H1 (cell line): ENCODE data around the gene YWHAE. TPM values are rescaled to one million over a fixed set of nuclear protein-coding genes. Genes with fewer than 3 reads are reported as not detected.

Source experiments
- CTCF ChIA-PET: fragments of 300-600 bp; sonication (Branson Sonifier 250); formaldehyde crosslinking; loops from one replicate; lab custom pipeline; 2021; ENCODE audit not compliant: partially characterized antibody; lab: Charles Lee
- POLR2A ChIA-PET: fragments of 300-600 bp; sonication (Branson Sonifier 250); formaldehyde crosslinking; loops from one replicate; lab custom pipeline; 2021; ENCODE audit warnings: inconsistent platforms; ENCODE audit not compliant: partially characterized antibody; lab: Charles Lee
- DNase-seq, 2 experiments: peaks; one replicate each; pipeline versions ENCODE4 v3.0.0 to v3.0.0-alpha.2; 2010 to 2022; ENCODE audit warnings: low spot score in 2 of 2, low read depth in 1 of 2, mixed read lengths in 1 of 2
- FAIRE-seq: peaks from 2 replicates; lab custom pipeline; 2011; peaks lifted over from hg19 to GRCh38; lab: Jason Lieb, UNC
- H2AFZ ChIP-seq: 2 replicates; pipeline ENCODE4 v1.8.1; 2012; ENCODE audit warnings: low read length, inconsistent platforms
- H2AK5ac ChIP-seq: 2 replicates; pipeline ENCODE4 v1.6.1; 2013; ENCODE audit warnings: low read depth, low read length
- H2BK120ac ChIP-seq: replicated peaks from 2 replicates; pipeline ENCODE3; 2013; ENCODE audit warnings: low read depth, low read length, inconsistent platforms
- H2BK12ac ChIP-seq: 2 replicates; pipeline ENCODE4 v1.6.1; 2013; ENCODE audit warnings: low read depth, low read length
- H2BK15ac ChIP-seq: 2 replicates; pipeline ENCODE4 v1.6.1; 2013; ENCODE audit warnings: low read length
- H2BK20ac ChIP-seq: 2 replicates; pipeline ENCODE4 v1.6.1; 2013; ENCODE audit warnings: low read length
- H2BK5ac ChIP-seq: 2 replicates; pipeline ENCODE4 v1.6.1; 2013; ENCODE audit warnings: low read depth, low read length
- H3K14ac ChIP-seq: 2 replicates; pipeline ENCODE4 v1.6.1; 2013; ENCODE audit warnings: inconsistent platforms; ENCODE audit not compliant: insufficient read length
- H3K18ac ChIP-seq: 2 replicates; pipeline ENCODE4 v1.6.1; 2013; ENCODE audit warnings: low read length; ENCODE audit errors: extremely low read depth
- H3K23ac ChIP-seq: 2 replicates; pipeline ENCODE4 v1.6.1; 2013; ENCODE audit warnings: inconsistent platforms; ENCODE audit not compliant: insufficient read length
- H3K23me2 ChIP-seq: 2 replicates; pipeline ENCODE4 v1.6.1; 2013; ENCODE audit warnings: low read depth, low read length
- H3K27ac ChIP-seq: 2 replicates; pipeline ENCODE4 v1.6.1; 2011; ENCODE audit warnings: low read depth, low read length, inconsistent platforms
- H3K27me3 ChIP-seq, 4 experiments: replicated peaks in 1 of 4; 1 replicate in 1 of 4; 2 replicates in 3 of 4; pipeline versions ENCODE4 v1.6.1 to v1.8.1; 2011 to 2013; ENCODE audit warnings: low read length in 3 of 4, mild to moderate bottlenecking in 3 of 4, inconsistent platforms in 2 of 4, mixed read lengths in 2 of 4, moderate library complexity in 1 of 4; ENCODE audit not compliant: control insufficient read depth in 3 of 4, insufficient read depth in 3 of 4; ENCODE audit errors: extremely low read depth in 1 of 4
- H3K36me3 ChIP-seq, 4 experiments: 2 replicates each; pipeline versions ENCODE4 v1.6.1 to v1.8.1; 2011 to 2013; ENCODE audit warnings: mild to moderate bottlenecking in 4 of 4, low read length in 3 of 4, moderate library complexity in 2 of 4, control low read depth in 1 of 4, inconsistent platforms in 1 of 4; ENCODE audit not compliant: insufficient read depth in 4 of 4, control insufficient read depth in 2 of 4
- H3K4ac ChIP-seq: replicated peaks from 2 replicates; pipeline ENCODE3; 2013; ENCODE audit warnings: low read length, low read depth, mixed read lengths, inconsistent platforms; ENCODE audit not compliant: insufficient read length
- H3K4me1 ChIP-seq, 4 experiments: replicated peaks in 1 of 4; 1 replicate in 1 of 4; 2 replicates in 3 of 4; pipeline versions ENCODE4 v1.6.1 to v1.8.1; 2011 to 2013; ENCODE audit warnings: low read length in 3 of 4, inconsistent platforms in 2 of 4, mixed read lengths in 1 of 4; ENCODE audit not compliant: insufficient read depth in 4 of 4, control insufficient read depth in 3 of 4
- H3K4me2 ChIP-seq, 2 experiments: 2 replicates each; pipeline versions ENCODE4 v1.6.1 to v1.8.1; 2011 to 2013; ENCODE audit warnings: low read depth in 2 of 2, low read length in 2 of 2, control low read depth in 1 of 2, inconsistent platforms in 1 of 2, mild to moderate bottlenecking in 1 of 2; ENCODE audit not compliant: insufficient read depth in 1 of 2
- H3K4me3 ChIP-seq, 4 experiments: fragments of 200-600, 300-600 bp in 1 of 4; sonication (generic), shearing (Covaris generic), sonication (Bioruptor Twin) in 1 of 4; 2 replicates each; pipeline versions ENCODE4 v1.5.1 to v1.8.1; 2011 to 2016; ENCODE audit warnings: low read length in 4 of 4, low read depth in 3 of 4, control low read depth in 2 of 4, inconsistent platforms in 2 of 4, mild to moderate bottlenecking in 2 of 4, mixed read lengths in 1 of 4, moderate library complexity in 1 of 4; ENCODE audit not compliant: insufficient read depth in 2 of 4; ENCODE audit errors: extremely low read depth in 1 of 4
- H3K56ac ChIP-seq: replicated peaks from 2 replicates; pipeline ENCODE3; 2013; ENCODE audit warnings: low read depth, mild to moderate bottlenecking, mixed read lengths, low read length, inconsistent platforms; ENCODE audit not compliant: insufficient read length
- H3K79me1 ChIP-seq: 2 replicates; pipeline ENCODE4 v1.6.1; 2013; ENCODE audit warnings: low read depth, low read length, control low read depth
- H3K79me2 ChIP-seq, 2 experiments: 2 replicates each; pipeline versions ENCODE4 v1.6.1 to v1.8.1; 2012 to 2013; ENCODE audit warnings: low read length in 2 of 2, mild to moderate bottlenecking in 2 of 2, inconsistent platforms in 1 of 2; ENCODE audit not compliant: insufficient read depth in 2 of 2, control insufficient read depth in 1 of 2
- H3K9ac ChIP-seq, 4 experiments: replicated peaks in 1 of 4; 1 replicate in 1 of 4; 2 replicates in 3 of 4; pipeline versions ENCODE4 v1.6.1 to v1.8.1; 2011 to 2013; ENCODE audit warnings: low read depth in 3 of 4, low read length in 3 of 4, control low read depth in 2 of 4, mild to moderate bottlenecking in 2 of 4, moderate library complexity in 2 of 4, inconsistent platforms in 1 of 4; ENCODE audit errors: extremely low read depth in 1 of 4
- H3K9me3 ChIP-seq, 2 experiments: 2 replicates each; pipeline versions ENCODE4 v1.6.1 to v1.8.1; 2012 to 2013; ENCODE audit warnings: mild to moderate bottlenecking in 2 of 2, moderate library complexity in 2 of 2, control low read depth in 1 of 2, inconsistent platforms in 1 of 2, low read depth in 1 of 2, low read length in 1 of 2, mixed read lengths in 1 of 2; ENCODE audit not compliant: insufficient read depth in 2 of 2
- H4K20me1 ChIP-seq, 2 experiments: replicated peaks in 1 of 2; 2 replicates each; pipeline versions ENCODE3 to v1.8.1; 2011 to 2013; ENCODE audit warnings: inconsistent platforms in 2 of 2, low read length in 2 of 2, mild to moderate bottlenecking in 1 of 2; ENCODE audit not compliant: insufficient read depth in 2 of 2, control insufficient read depth in 1 of 2
- H4K5ac ChIP-seq: 2 replicates; pipeline ENCODE4 v1.6.1; 2013; ENCODE audit warnings: low read length, low read depth, mixed read lengths, inconsistent platforms; ENCODE audit not compliant: insufficient read length
- H4K8ac ChIP-seq: 2 replicates; pipeline ENCODE4 v1.8.0; 2013; ENCODE audit warnings: mild to moderate bottlenecking, moderate library complexity, low read length, inconsistent platforms; ENCODE audit not compliant: insufficient read depth; ENCODE audit errors: extremely low read depth
- H4K91ac ChIP-seq: replicated peaks from 2 replicates; pipeline ENCODE3; 2013; ENCODE audit warnings: low read length, mixed read lengths, inconsistent platforms; ENCODE audit not compliant: insufficient read length
- ASH2L ChIP-seq: fragments of 200-600, 300-600 bp; sonication (generic); IDR thresholded peaks from one replicate; pipeline ENCODE4 v1.7.1; 2017; ENCODE audit warnings: low read length
- BCL11A ChIP-seq, 2 experiments: IDR thresholded peaks; one replicate each; pipeline ENCODE4 v1.6.1; 2011; ENCODE audit warnings: low read depth in 2 of 2, low read length in 2 of 2, mild to moderate bottlenecking in 2 of 2
- BRCA1 ChIP-seq: IDR thresholded peaks from 2 replicates; pipeline ENCODE4 v1.6.1; 2012; ENCODE audit warnings: low read depth, low read length, improper control_type of control experiment
- CEBPB ChIP-seq: IDR thresholded peaks from 2 replicates; pipeline ENCODE4 v1.6.1; 2012; ENCODE audit warnings: low read depth, low read length
- GTF2F1 ChIP-seq: IDR thresholded peaks from 2 replicates; pipeline ENCODE4 v1.6.1; 2012; ENCODE audit warnings: low read depth, low read length, improper control_type of control experiment, borderline replicate concordance
- KDM5A ChIP-seq: fragments of 200-600 bp; IDR thresholded peaks from 2 replicates; pipeline ENCODE4 v1.7.1; 2012; ENCODE audit warnings: mild to moderate bottlenecking, low read length, inconsistent platforms, mixed read lengths
- NANOG ChIP-seq: IDR thresholded peaks from 2 replicates; pipeline ENCODE4 v1.6.1; 2011; ENCODE audit warnings: low read length, low read depth, mild to moderate bottlenecking, inconsistent platforms; ENCODE audit not compliant: insufficient read depth, poor library complexity, severe bottlenecking
- PHF8 ChIP-seq: fragments of 200-600 bp; sonication (generic); conservative IDR thresholded peaks from 2 replicates; pipeline ENCODE4 v1.7.1; 2012; ENCODE audit warnings: low read depth, mild to moderate bottlenecking, inconsistent platforms, low read length, moderate library complexity
- POU5F1 ChIP-seq: IDR thresholded peaks from 2 replicates; pipeline ENCODE4 v1.6.1; 2011; ENCODE audit warnings: low read depth, mild to moderate bottlenecking, low read length, moderate library complexity
- SIX5 ChIP-seq: IDR thresholded peaks from 2 replicates; pipeline ENCODE4 v1.6.1; 2011; ENCODE audit warnings: mild to moderate bottlenecking, low read depth, low read length
- YY1 ChIP-seq: IDR thresholded peaks from 2 replicates; pipeline ENCODE4 v1.6.1; 2011; ENCODE audit warnings: low read depth, mild to moderate bottlenecking, low read length
- WGBS, 2 experiments: shearing (Covaris generic) in 1 of 2; methylation state at CpG; one replicate each; pipeline versions ENCODE4 v1.1.6 to v1.1.7; 2013 to 2015; ENCODE audit warnings: low lambda C conversion rate in 2 of 2, mixed read lengths in 2 of 2, inconsistent platforms in 1 of 2, low coverage in 1 of 2, missing lambda C conversion rate in 1 of 2; ENCODE audit not compliant: insufficient replicate concordance in 2 of 2, insufficient coverage in 1 of 2, insufficient read length in 1 of 2; ENCODE audit errors: extremely low coverage in 1 of 2, missing lambda C conversion rate in 1 of 2; 5-methylcytosine and 5-hydroxymethylcytosine counted together
- polyA plus RNA-seq, 7 experiments: library from polyadenylated mRNA; depleted of rRNA in 3 of 7; stranded (reverse) in 5 of 7; unstranded in 2 of 7; fragments of >200 nt in 5 of 7; fragments of 200-250 nt in 2 of 7; gene quantifications; 1 replicate in 5 of 7; 2 replicates in 1 of 7; 4 replicates in 1 of 7; pipeline versions ENCODE4 v1.2.1 to v1.2.3, GENCODE V29; 2011 to 2013; ENCODE audit warnings: missing spikeins in 2 of 7, mixed read lengths in 2 of 7
- total RNA-seq: library from RNA; stranded (reverse); fragmentation: NEBNext Ultra II Directional; extraction: Animal tissue kit (Norgen Biotek cat#: 25700); gene quantifications from 2 replicates; pipeline ENCODE4 v1.2.1, GENCODE V29; 2021

Gene YWHAE
- total and polyA plus RNA-seq, 2 of the 8 experiments (the other 6 are each of a cell fraction or from before 2014, with no cell fraction given): 559 to 1,186 TPM

GRCh38 chr17:1304962-1305563, 95.0 kb downstream of the YWHAE start:
- WGBS, 2 experiments: 84% methylated on average over 19 of the region's 19 CpGs; no CpG with 5 or more reads in 1 of the 2 experiments
- no peak overlapping the region for H4K5ac ChIP-seq
- no peak overlapping the region for H3K18ac ChIP-seq
- no peak overlapping the region for H3K4ac ChIP-seq
- FAIRE-seq (no peak), DNase-seq (no peak)
- H4K91ac ChIP-seq: no peak overlapping the region
- no peaks in the 10 kb centered on the region for H3K4me1 ChIP-seq
- no peak overlapping the region for H2AFZ ChIP-seq
- no peak overlapping the region for H3K27ac ChIP-seq
- no peak overlapping the region for H2BK5ac ChIP-seq
- no peak overlapping the region for H3K23ac ChIP-seq
- POLR2A ChIA-PET: interaction anchor here (0.9 kb wide), 1 partner anchor 38 kb away, joined by 3 read pairs; no protein-coding TSS in a partner anchor
- no peak overlapping the region for H3K4me3 ChIP-seq
- H3K14ac ChIP-seq: no peak overlapping the region
- H3K79me1 ChIP-seq: no peaks in the 10 kb centered on the region
- no peak overlapping the region for H2AK5ac ChIP-seq
- no peaks in the 10 kb centered on the region for H3K27me3 ChIP-seq
- no peak overlapping the region for H2BK20ac ChIP-seq
- no peak overlapping the region for H3K4me2 ChIP-seq
- no peak overlapping the region for H4K8ac ChIP-seq
- H2BK120ac ChIP-seq: no peak overlapping the region
- H2BK12ac ChIP-seq: no peak overlapping the region
- no peak overlapping the region for H2BK15ac ChIP-seq
- H3K9ac ChIP-seq: no peak overlapping the region
- no peaks in the 10 kb centered on the region for H3K9me3 ChIP-seq
- CTCF ChIA-PET: interaction anchor here (0.6 to 2.8 kb wide), 5 partner anchors 27 to 285 kb away, joined by 3 to 12 read pairs (median 3); no protein-coding TSS in a partner anchor
- H3K79me2 ChIP-seq: no peaks in the 10 kb centered on the region
- H4K20me1 ChIP-seq: no peaks in the 10 kb centered on the region
- H3K36me3 ChIP-seq: no peaks in the 10 kb centered on the region
- H3K56ac ChIP-seq: no peak overlapping the region
- H3K23me2 ChIP-seq: no peaks in the 10 kb centered on the region
- TF ChIP-seq ASH2L (no peak), KDM5A (no peak), BCL11A (IDR thresholded peaks at IDR 0.05; ENCODE audit: low read depth in 2 of 2, low read length in 2 of 2) (no peak), PHF8 (no peak), BRCA1 (no peak), POU5F1 (no peak), YY1 (no peak), NANOG (no peak), SIX5 (no peak), CEBPB (no peak), GTF2F1 (no peak)
